Peyer's patch (tissue), 4 donors: ENCODE measurements around the gene RPA1. TPM values are rescaled to one million over a fixed set of nuclear protein-coding genes. Genes with fewer than 3 reads are reported as not detected.

Experiments used
- DNase-seq, 3 donors: peaks; one replicate each; pipeline ENCODE4 v3.0.0-alpha.2; 2017 to 2019
- H3K27ac ChIP-seq, 4 donors: fragments of 200-600 bp; sonication (generic); one replicate each; pipeline ENCODE4 v1.5.1; 2016 to 2019
- H3K27me3 ChIP-seq, 2 donors: fragments of 200-600 bp; sonication (generic); one replicate each; pipeline ENCODE4 v1.5.1; 2019
- H3K36me3 ChIP-seq, 3 donors: fragments of 200-600 bp; sonication (generic); one replicate each; pipeline ENCODE4 v1.5.1; 2016 to 2019
- H3K4me1 ChIP-seq, 4 donors: fragments of 200-600 bp; sonication (generic); one replicate each; pipeline ENCODE4 v1.5.1; 2016 to 2019
- H3K4me3 ChIP-seq, 4 donors: fragments of 200-600 bp; sonication (generic); 1 replicate in 3 of 4; 2 replicates in 1 of 4; pipeline ENCODE4 v1.5.1; 2016 to 2019; ENCODE audit warnings: mild to moderate bottlenecking in 1 of 4
- H3K9me3 ChIP-seq, 4 donors: fragments of 200-600 bp; sonication (generic); one replicate each; pipeline ENCODE4 v1.5.1; 2016 to 2019; ENCODE audit warnings: mild to moderate bottlenecking in 1 of 4
- POLR2A ChIP-seq, 2 donors: fragments of 450-650 bp; IDR thresholded peaks; one replicate each; pipeline ENCODE4 v1.5.1; 2017; ENCODE audit warnings: antibody characterized with exemption in 2 of 2, mild to moderate bottlenecking in 2 of 2, moderate library complexity in 2 of 2
- total RNA-seq, 4 donors: library from RNA; depleted of rRNA; stranded (reverse); fragments of >200 nt; gene quantifications; one replicate each; pipeline ENCODE4 v1.1.0, GENCODE V29; 2016
- TF ChIP-seq, protein P1 (sequence below), 6 experiments: fragments of 450-650 bp in 4 of 6; fragments of 200-600 bp in 2 of 6; sonication (generic) in 1 of 6; IDR thresholded peaks; one replicate each; pipeline ENCODE4 v1.5.1; 2017 to 2019; ENCODE audit warnings: antibody characterized with exemption in 6 of 6, mild to moderate bottlenecking in 3 of 6, moderate library complexity in 1 of 6

RPA1 gene
- total RNA-seq, 4 donors from 2014 or later: 17.2 to 32.2 (median 26.0) TPM

DNA sequence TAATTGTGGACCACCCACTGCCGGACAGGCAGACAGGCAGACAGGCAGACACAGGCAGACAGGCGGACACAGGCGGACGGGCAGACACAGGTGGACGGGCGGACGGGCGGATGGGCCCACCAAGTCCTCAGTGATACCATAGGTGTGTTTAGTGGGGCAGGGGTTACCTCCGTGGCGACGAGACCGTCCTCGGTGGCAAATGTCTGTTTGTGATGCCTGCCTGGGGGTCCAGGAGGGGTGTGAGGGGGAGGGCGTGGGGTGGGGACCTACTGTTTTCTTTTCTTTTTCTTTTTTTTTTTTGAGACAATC lies 118.7 kb downstream of the RPA1 start:
- no peak for TF ChIP-seq POLR2A (IDR thresholded peaks at IDR 0.05)
- TF ChIP-seq, protein P1, sequence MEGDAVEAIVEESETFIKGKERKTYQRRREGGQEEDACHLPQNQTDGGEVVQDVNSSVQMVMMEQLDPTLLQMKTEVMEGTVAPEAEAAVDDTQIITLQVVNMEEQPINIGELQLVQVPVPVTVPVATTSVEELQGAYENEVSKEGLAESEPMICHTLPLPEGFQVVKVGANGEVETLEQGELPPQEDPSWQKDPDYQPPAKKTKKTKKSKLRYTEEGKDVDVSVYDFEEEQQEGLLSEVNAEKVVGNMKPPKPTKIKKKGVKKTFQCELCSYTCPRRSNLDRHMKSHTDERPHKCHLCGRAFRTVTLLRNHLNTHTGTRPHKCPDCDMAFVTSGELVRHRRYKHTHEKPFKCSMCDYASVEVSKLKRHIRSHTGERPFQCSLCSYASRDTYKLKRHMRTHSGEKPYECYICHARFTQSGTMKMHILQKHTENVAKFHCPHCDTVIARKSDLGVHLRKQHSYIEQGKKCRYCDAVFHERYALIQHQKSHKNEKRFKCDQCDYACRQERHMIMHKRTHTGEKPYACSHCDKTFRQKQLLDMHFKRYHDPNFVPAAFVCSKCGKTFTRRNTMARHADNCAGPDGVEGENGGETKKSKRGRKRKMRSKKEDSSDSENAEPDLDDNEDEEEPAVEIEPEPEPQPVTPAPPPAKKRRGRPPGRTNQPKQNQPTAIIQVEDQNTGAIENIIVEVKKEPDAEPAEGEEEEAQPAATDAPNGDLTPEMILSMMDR (IDR thresholded peaks at IDR 0.05): no peak
- no peaks in the 10 kb centered on the region for H3K9me3 ChIP-seq
- H3K4me1 ChIP-seq: no peaks in the 10 kb centered on the region
- no peak overlapping the region for H3K27ac ChIP-seq
- no peaks in the 10 kb centered on the region for H3K27me3 ChIP-seq
- peak in 1 of 3 donors; percentile 32 for DNase-seq
- H3K4me3 ChIP-seq: no peak overlapping the region
- H3K36me3 ChIP-seq: no peaks in the 10 kb centered on the region

Other genes starting within 250 kb of the RPA1 start
- gene SLC43A2, start 201.2 kb upstream of the RPA1 start, total RNA-seq: 100 to 1,000 TPM in 1 of 4 donors, 10 to 100 TPM in 3; 58.6 to 103 (median 69.0) TPM
- 10 to 100 TPM in 3 of 4 donors, 1 to 10 TPM in 1; 9.8 to 32.2 (median 20.3) TPM for gene SCARF1, start 184.3 kb upstream of the RPA1 start, total RNA-seq
- gene RILP, start 180.1 kb upstream of the RPA1 start, total RNA-seq: 100 to 1,000 TPM in 1 of 4 donors, 10 to 100 TPM in 3; 29.7 to 173 (median 92.3) TPM
- gene PRPF8, start 145.1 kb upstream of the RPA1 start, total RNA-seq: 100 to 1,000 TPM; 138 to 390 (median 226) TPM
- 10 to 100 TPM in 3 of 4 donors, 1 to 10 TPM in 1; 8.3 to 37.8 (median 19.5) TPM for gene TLCD2, start 119.6 kb upstream of the RPA1 start, total RNA-seq
- gene WDR81, start 105.3 kb upstream of the RPA1 start, total RNA-seq: 10 to 100 TPM; 37.1 to 83.3 (median 59.2) TPM
- 1 to 10 TPM; 4.0 to 9.6 (median 5.6) TPM for gene SERPINF2, start 87.1 kb upstream of the RPA1 start, total RNA-seq
- 100 to 1,000 TPM in 1 of 4 donors, 10 to 100 TPM in 3; 28.7 to 306 (median 81.6) TPM for gene SERPINF1, start 67.9 kb upstream of the RPA1 start, total RNA-seq
- 10 to 100 TPM; 31.2 to 42.1 (median 39.8) TPM for gene SMYD4, start 103 bp upstream of the RPA1 start, total RNA-seq
- not detected for gene RTN4RL1, start 195.3 kb downstream of the RPA1 start, total RNA-seq
- 100 to 1,000 TPM in 1 of 4 donors, 10 to 100 TPM in 3; 25.9 to 130 (median 64.5) TPM for gene DPH1, start 200.1 kb downstream of the RPA1 start, total RNA-seq
- 10 to 100 TPM; 32.4 to 49.0 (median 37.8) TPM for gene OVCA2, start 212.0 kb downstream of the RPA1 start, total RNA-seq
- gene HIC1, start 225.1 kb downstream of the RPA1 start, total RNA-seq: 10 to 100 TPM in 2 of 4 donors, 1 to 10 TPM in 2; 6.8 to 40.4 (median 12.8) TPM